HG02970 (cell line): ENCODE results near the gene TNRC18.
"Not testable (repeated sequence)": the region's sequence is repeated elsewhere in the genome, so short reads cannot be mapped to it uniquely, and the experiment has no call there.

Source experiments
- ATAC-seq: cut with Tn5 transposase; IDR thresholded peaks from one replicate; pipeline ENCODE4 v1.9.1; 2021; ENCODE audit warnings: mild to moderate bottlenecking, moderate library complexity, moderate number of reproducible peaks; ENCODE audit not compliant: unreplicated experiment, low FRiP score

TNRC18 gene

GRCh38 chr7:5332579-5332978 is 91.1 kb downstream of the TNRC18 start:
- no peak for ATAC-seq

- no peak for ATAC-seq
Observed at GRCh38 chr7:5330288-5330687, 93.3 kb downstream of the TNRC18 start.

GRCh38 chr7:5324961-5325360 is 98.7 kb downstream of the TNRC18 start:
- no peak for ATAC-seq

- not testable (repeated sequence) for ATAC-seq
Observed at GRCh38 chr7:5323800-5324781, 99.5 kb downstream of the TNRC18 start.

GRCh38 chr7:5322621-5323410 is 100.8 kb downstream of the TNRC18 start:
- no peak for ATAC-seq

GRCh38 chr7:5320802-5321396 is 102.7 kb downstream of the TNRC18 start:
- ATAC-seq = no peak

GRCh38 chr7:5320391-5320790 is 103.2 kb downstream of the TNRC18 start:
- no peak for ATAC-seq

- ATAC-seq = not testable (repeated sequence)
Observed at GRCh38 chr7:5318613-5319012, 105.0 kb downstream of the TNRC18 start.

GRCh38 chr7:5315761-5316160 is 107.9 kb downstream of the TNRC18 start:
- ATAC-seq = no peak

GRCh38 chr7:5314864-5315263 is 108.8 kb downstream of the TNRC18 start:
- no peak for ATAC-seq

- not testable (repeated sequence) for ATAC-seq
Observed at GRCh38 chr7:5313076-5313885, 110.4 kb downstream of the TNRC18 start.

- ATAC-seq = not testable (repeated sequence)
Observed at GRCh38 chr7:5312276-5313070, 111.2 kb downstream of the TNRC18 start.

- ATAC-seq = no peak
Observed at GRCh38 chr7:5310822-5311405, 112.7 kb downstream of the TNRC18 start.

- ATAC-seq = no peak
Observed at GRCh38 chr7:5309146-5309545, 114.5 kb downstream of the TNRC18 start.

- not testable (repeated sequence) for ATAC-seq
Observed at GRCh38 chr7:5307221-5308142, 116.2 kb downstream of the TNRC18 start.

GRCh38 chr7:5305050-5305449 is 118.6 kb downstream of the TNRC18 start:
- not testable (repeated sequence) for ATAC-seq

GRCh38 chr7:5303591-5304505 is 119.8 kb downstream of the TNRC18 start:
- ATAC-seq = no peak
